Measurements from ENCODE around the gene PDE4D.

Gene PDE4D

DNA sequence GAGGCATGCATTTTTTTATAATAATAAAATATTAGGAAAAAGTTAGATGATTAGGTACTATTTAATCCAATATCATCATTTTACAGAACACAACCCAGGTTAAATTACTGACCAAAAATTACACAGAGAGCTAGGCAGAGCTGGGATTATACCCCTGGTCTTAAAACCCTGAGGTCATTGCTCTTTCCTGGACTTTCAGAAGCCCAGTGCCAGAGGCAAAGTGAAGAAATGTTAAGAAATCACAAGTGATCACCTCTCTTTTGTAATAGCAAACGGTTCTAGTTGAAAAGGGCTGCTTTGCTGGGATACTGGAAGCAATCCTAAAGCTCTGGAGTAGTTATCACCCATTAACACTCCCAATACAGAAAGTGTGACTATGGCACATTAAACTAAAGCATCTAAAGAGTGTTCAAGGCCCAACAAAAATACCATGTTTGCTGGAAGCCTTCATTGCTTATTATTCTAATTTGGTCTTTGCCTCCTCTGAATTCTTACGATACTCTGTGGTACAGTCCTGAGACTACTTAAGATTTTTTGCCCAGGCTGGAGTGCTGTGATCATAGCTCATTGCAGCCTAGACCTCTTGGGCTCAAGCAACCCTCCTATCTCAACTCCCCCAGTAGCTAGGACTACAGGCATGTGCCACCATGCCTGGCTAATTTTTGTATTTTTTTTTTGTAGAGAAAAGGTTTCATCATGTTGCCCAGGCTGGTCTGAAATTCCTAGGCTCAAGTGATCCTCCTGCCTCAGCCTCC, 734.7 kb downstream of the PDE4D start:
- no peak for DNase-seq

DNA sequence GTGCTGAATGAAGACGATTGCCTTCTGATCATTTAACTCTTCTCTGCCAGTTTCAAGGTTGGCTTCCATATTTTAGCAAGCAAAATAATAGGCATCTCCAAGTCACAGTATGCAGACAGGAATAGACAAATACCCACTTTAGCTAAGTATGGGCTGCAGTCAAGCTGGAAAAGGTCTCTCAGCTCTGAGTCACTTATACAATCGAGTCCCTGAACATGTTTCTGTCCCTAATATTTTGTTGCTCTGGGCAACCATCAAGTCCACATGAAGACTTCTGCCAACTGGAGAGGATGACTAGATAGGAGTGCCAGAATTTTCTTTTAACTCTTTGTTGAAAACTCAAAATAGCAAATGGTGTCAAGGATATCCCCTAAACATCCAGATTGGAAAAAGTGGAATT, 735.4 kb downstream of the PDE4D start:
- no peak for DNase-seq

GRCh38 chr5:59157068-59157467, 736.5 kb downstream of the PDE4D start:
- no peak for DNase-seq

DNA sequence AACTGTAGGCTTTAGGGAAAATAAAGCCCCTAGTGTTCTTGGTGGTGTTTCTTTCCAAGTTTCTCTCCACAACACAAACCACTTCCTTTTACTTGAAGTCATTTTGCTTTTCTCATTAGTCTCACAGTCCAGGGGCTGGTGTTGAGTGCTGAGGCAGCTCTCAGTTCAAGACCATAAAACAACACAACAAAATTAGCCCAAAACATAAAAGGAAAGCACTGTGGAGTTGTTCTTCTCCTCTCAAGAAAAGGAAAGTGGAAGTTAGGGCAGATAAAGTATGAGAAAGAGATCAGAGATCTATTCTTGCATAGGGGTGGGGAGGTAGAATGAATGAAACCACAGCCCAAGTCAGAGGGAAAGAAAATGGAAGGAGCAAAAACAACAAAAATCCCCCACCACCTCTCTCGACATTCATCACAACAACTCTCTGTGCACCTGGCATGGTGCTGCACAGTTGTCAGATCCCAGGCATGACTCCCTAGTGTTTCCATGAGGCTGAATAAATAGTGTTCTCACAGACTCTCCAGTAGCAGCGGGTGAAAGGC, 740.8 kb downstream of the PDE4D start:
- no peak for DNase-seq

- DNase-seq = no peak
Measured at GRCh38 chr5:59151162-59151889, 742.2 kb downstream of the PDE4D start.

DNA sequence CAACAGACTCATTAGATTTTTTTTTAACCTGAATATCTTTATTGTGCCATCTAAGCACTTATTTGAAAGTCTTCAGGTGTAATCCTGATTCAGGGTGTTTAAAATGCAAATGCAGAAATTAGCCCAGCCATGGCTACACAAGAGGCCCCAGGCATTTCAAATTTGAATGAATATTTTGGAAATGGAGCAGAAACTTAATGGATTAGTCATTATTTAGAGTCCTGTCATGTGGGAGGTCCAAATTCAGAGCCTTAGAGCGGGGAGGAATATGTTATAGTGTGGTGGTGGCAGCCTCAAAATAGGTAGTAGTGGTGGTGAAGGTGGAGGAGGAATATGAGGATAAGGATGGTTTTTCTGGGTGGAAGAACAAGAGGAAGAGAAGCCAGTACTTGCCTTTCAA, 743.7 kb downstream of the PDE4D start:
- DNase-seq = no peak

- no peak for DNase-seq
Measured at GRCh38 chr5:59149271-59149670, 744.3 kb downstream of the PDE4D start.

DNA sequence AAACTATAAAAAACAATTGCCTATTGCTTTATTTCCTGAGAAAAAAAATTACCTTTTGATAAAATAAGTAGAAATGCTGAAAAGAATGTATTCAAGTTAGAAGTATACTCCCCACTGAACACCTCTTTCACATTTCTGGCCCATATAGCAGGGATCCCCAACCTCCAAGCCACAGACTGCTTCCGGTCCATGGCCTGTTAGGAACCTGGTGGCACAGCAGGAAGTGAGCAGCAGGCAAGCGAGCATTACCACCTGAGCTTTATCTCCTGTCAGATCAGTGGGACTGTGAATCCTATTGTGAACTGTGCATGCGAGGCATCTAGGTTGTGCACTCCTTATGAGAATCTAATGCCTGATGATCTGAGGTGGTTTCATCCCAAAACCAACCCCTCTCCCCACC, 746.8 kb downstream of the PDE4D start:
- DNase-seq = no peak

- no peak for DNase-seq
Measured at GRCh38 chr5:59143926-59144333, 749.6 kb downstream of the PDE4D start.

DNA sequence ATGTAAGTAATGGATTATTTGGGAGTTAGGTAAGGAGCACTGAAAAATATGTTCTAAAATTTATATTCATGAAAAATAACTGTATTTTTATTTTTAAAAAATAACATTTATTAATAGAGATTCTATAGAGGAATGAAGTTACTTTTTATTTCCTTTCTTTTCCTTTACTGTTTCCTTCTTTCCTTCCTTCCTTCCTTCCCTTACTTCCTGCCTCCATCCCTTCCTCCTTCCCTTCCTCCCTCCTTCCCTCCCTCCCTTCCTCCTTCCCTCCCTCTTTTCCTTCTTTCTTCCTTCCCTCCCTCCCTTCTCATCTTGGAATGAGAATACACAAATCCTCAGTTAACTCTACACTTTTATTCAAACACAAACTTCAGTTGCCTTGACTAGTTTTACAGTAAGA, 750.6 kb downstream of the PDE4D start:
- no peak for DNase-seq

DNA sequence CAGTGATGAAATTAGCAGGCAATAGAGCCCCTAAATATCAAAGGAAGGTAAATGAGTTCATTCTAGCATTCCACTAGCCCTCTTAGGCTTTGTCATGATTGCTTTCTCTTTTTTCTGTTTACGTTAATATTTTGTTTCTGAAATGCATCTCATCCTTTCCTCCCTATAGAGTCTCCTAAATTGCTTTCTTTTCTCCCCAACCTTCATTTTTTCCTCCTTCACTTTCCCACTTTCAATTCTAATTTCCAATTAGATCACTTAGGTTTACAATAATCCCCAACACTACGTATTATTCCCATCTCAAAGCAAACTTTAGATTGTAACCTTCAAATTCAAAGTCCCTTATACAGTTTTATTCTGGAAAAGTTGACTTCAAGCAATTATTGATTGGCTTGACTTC, 751.4 kb downstream of the PDE4D start:
- DNase-seq = no peak

DNA sequence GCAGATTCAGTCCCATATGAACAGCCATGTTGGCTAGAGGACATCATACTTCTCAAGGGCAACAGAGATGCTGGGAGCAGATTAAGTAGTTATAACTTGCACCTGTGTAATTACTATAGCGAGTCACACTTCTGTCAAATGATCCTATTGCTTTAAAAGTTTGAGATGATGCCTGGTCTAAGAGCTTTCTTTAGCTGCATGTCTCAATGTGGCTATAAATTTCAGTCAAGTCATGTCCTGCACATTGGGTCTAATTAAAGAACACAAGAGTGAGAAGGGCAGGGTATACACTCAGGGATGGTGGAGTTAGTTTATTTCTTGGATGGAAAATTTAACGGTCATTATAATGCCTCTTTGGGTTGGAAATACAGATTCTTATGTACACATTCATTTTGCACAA, 753.4 kb downstream of the PDE4D start:
- DNase-seq = no peak

DNA sequence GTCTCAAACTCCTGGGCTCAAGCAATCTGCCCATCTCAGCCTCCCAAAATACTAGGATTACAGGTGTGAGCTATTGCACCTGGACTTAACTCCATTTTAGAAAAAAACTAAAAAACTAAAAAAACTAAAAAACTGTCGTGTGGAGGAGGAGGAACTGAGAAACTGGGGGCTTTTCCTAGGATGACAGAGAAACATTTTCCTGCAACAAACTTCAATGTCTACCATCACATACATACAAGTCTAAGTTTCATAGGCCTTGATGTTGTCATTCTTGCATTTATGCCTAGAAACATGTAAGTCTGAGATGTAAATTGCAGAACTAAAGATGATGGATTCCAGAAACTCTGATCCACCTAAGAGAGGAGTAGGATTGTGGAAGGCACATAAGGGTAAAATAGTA, 753.8 kb downstream of the PDE4D start:
- no peak for DNase-seq

DNA sequence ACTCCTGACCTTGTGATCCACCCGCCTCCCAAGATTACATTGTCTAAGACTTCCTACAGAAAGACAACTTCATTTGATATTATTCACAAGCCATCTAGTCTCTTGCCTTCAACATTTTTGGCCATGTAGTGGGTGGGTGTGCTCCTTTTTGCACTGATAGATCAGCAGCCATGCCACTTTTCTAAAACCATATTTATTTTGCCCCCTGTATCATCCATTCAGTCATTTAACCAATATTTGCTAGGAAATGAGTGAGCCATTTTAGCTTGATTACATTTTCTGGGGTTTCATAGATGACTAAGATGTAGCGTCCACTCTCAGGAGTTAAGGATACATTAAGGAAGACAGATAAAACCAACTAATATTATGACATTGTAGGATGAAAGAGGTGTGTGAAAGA, 755.0 kb downstream of the PDE4D start:
- DNase-seq = no peak

DNA sequence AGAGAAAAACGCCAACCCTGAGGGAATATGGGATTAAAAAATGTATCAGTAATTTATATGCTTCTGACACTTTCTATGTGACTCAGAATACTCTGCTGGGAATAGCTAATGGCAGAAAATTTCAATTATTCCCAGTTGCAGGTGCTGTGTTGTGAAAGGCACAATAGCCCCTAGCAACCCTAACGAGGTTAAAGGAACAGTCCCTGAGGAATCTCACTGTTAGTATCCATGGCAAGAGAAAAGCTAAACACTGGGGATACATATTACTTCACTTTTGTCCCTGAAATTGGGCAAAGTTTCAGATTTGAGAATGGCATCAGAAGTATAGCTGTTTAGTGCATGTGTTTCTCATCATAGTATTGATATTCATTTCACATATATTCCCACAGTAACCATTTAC, 755.7 kb downstream of the PDE4D start:
- no peak for DNase-seq

GRCh38 chr5:59136549-59136948, 757.0 kb downstream of the PDE4D start:
- DNase-seq = no peak

GRCh38 chr5:59134471-59135163, 758.9 kb downstream of the PDE4D start:
- no peak for DNase-seq

- DNase-seq = no peak
Measured at GRCh38 chr5:59133764-59134261, 759.7 kb downstream of the PDE4D start.

DNA sequence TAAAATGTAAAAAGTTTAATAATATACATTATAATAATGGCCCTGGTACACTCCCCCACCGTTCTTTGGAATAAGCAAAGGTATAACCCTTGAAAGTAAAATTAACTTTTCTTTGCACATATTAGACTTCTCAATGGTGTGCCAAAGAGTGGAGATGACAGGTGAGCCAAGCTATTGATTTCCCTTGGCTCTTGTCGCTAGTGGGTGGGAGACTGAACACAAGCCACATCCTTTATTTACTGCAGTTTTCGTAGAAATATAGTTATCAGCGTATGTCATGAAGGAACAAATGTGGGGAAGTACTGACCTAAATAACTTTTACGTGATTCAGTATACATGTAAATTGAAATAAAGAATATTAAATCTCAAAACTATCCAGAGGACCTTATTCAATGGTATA, 761.4 kb downstream of the PDE4D start:
- DNase-seq = no peak

- no peak for DNase-seq
Measured at GRCh38 chr5:59130431-59130830, 763.1 kb downstream of the PDE4D start.

DNA sequence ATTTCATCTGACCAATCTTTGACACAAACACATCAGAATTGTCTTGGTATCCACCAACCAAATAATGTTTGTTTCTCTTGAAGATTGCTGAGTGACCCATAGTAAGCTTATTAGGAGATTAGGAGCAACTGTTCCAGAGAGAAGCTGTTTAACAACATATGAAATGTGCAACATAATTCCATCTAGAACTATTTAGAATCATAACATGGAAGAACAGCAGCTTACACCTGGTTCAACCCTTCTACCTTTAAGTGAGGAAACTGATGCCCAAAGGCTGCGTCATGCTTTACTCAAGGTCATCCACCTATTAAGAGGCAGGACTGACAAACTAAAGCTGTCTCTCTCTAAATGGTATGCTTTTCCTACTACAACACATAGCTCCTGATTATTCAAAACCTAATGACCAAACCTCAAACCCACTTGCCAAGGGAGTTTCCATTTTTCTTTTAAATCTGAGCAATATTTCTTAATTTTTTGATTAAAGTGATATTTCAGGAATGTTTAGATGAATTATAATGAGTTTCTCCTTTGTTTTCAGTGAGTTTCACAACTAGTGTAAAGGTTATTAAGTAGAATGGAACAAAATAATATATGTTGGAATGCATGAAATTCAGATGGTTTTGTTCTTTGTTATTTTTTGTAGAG, 764.8 kb downstream of the PDE4D start:
- no peak for DNase-seq

GRCh38 chr5:59126708-59127573, 766.6 kb downstream of the PDE4D start:
- DNase-seq = no peak
